GM04503 (cell line): ENCODE data around the gene CYP26B1.
A peak's percentile ranks its signal among the peaks of the same experiment; 100 is the strongest.

Experiments used
- DNase-seq: peaks from one replicate; pipeline ENCODE4 v3.0.0-alpha.2; 2012; ENCODE audit warnings: low read depth

The CYP26B1 gene

DNA sequence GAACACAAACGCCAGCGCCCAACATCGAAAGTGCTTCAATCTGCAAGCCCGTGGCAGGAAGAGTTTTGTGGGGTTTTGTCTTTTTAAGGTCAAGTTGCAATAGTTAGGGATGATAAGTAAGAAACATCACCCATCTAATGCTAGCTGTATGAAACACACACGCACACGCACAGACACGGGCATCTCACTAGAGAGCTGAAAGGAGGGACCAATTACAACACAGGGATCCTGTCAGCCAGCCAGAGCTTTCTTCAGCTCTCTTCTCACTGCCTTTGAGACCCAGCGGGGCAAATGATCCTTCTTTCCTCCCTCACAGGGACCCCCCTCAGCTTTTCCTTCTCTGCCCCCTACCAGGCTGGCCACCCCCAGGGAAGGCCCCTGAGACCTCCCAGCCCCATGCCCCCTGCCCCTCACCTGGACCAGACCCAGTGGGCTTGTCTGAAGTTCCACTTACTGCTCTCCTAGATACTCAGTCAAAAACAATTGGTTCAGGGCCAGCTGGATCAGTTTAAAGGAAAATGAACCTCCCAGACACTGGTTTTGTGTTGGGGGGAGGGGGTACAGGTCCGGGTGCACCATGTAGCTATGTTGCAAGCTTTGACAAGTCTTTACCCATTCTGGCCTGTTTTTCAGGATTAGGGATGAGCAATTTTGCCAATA, 17.9 kb downstream of the CYP26B1 start:
- no peak for DNase-seq

DNA sequence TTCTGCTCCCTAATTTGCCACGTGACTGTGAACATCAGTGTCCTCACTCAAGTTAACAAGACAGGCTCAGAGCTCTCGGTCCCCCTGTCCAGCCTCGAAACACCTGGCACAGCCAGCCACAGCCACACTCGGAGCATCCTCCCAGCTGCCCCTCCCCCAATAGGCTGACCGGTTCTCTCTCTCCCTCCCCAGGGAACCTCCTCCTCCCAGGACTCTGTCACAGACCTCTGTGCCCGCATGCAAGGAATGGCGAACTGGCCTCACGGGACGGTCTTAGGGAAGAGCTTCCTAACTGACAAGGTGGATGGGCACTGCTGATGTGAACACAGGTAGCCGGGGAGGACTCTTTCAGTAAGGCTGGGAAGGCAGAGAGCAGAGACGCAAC, 18.8 kb downstream of the CYP26B1 start:
- no peak for DNase-seq

DNA sequence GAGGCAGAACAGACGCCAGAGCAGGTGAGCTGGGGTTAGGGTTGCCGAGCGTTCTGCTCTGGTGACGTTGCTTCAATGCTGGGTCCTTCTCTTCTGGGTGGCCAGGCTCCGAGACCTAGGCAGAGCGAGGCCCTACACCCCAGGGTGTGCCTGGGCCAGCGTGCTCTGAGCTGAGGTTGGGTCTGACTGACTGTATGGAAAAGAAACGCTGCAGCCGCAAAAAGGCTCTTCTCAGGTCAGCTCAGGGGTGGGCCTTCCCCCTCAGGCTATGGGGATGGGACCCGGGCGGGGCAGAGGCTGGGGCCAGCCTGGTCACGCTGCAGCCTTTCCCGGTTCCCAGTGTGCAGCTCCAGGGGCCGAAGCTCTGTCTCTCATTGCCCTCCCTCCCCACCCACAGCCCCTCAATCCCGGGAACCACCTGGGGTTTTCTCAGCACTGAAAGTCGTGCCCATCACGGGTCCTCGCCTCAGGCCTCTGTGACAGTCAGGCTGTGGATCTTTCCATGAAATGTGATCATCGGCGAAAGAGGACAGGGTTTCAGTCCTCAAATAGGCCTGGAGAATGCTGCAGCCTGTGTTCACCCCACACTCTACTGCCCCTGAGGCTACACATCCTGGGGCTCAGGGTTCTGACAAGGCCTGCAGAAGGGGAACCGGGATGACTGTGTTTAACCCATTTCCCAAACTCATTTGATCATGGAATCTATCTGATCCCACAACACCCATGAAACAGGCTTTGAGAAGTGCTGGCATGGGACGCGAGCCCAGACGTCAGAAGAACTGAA, 19.4 kb downstream of the CYP26B1 start:
- DNase-seq: no peak

DNA sequence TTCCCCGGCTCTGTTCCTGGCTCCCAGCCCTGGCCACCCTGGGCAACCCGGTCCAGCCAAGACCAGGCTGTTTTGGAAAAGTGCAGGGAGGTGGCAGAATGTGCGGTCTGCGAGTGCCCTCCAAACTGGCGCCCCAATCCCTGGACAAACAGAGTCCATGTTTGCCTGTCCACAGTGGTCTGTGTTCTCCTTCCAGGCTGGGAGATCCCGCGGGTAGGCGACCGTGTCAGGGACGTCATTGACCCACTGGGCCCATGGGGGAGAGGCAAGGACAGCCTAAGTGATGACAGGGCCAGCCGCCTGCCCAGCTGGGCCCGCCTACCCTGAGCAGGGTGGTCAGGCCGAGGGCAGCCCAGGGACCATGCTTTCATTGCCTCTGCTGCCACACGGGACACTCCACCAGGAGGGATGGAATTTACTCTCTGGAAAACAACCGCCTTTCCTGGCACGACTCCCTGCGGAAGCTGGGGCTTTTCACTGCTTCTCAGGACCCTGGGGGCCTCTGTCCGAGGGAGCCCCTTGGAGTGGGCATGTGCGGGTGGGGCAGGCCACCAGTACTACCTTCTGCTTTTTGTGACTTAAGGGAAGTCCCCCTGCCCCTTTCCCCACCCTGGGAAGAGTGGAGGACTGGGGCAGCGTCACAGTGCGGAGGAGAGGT, 20.1 kb downstream of the CYP26B1 start:
- DNase-seq: no peak

DNA sequence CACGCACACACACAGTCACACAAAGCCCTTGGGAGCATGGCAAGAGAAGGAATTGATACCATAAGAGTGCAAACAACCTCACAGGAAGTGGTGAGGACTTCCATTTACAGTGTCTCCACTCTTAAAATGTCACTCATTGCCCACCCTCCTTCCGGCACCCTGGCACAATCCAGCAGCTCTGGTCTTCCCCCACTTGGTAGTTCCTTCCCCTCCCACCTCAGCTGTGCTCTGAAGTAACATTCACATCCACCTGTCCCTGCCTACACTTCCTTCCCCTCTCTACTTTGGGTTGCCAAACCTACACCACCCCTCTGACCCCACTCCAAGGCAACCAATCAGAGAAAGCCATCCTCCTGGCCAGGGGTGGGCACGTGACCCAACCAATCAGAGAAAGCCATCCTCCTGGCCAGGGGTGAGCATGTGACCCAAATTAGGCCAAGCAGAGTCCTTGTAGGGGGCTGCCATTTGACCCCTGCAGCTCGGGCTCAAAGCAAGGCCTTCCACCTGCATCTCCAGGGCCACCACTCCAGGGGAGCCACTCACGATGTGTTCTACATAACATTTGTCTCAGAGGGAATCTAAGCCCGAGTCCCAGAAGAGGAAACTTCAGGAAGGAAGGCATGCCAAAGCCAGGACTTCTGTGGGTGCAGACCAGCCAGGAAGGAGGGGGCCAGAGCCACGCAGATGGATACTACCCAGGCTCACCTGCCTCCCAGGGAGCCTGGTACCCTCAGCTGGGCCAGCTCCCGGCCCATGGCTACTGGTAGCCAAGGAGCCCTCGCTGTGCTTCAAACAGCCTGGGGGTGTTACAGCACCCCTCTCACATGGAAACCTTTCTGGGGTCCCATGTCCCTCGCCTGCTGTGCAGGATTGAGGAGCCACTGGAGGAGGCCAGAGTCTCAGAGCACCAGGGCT, 21.2 kb downstream of the CYP26B1 start:
- DNase-seq: no peak

DNA sequence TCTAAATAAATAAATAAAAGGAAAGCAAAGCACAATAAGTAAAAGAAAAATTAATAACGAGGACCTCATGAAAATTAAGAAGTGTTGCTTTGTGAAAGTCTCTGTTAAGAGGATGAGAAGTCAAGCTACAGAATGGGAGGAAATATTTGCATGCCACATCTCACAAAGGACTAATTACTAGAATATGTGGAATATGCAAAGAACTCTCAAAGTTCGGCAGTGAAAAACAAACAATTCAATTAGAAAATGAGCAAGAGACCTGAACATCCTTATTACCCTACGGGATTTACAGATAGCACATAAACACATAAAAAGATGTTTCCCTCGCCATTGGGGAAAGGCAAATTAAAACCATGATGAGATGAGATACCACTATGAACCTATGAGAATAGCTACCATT, 23.3 kb downstream of the CYP26B1 start:
- peak; percentile 27 for DNase-seq

DNA sequence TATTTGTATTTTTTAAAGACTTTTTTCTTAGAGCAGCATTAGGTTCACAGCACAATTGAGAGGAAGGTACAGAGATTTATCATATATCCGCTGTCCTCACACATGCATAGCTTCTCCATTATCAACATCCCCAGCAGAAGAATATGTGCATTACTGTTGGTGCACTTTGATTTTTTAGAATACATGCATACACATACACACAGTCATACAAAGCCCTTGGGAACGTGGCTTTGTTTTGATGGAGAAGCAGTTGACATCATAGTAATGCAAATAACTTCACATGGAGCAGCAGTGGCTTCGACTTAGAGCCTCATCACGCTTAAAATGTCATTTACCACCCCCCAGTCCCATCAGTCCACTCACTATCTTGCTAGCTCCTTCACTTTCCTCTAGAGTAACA, 26.5 kb downstream of the CYP26B1 start:
- no peak for DNase-seq

DNA sequence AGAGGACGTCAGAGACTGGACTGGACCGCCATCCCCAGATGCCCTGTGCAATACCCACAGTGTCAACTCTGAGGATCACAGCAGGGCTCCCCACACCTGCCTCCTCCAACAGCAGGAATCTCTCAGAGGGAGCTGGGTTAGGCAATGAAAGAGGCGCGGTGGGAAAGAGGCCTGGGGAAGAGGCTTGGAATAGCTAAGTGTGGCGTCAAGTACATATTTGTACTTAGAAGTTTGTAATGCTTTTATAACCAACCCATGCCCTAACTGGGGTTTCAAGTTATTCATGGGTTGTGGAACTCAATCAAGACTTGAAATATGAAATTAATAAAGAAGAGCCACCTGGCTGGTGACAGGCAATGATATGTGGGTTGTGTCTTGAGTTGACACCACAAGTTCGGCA, 28.7 kb downstream of the CYP26B1 start:
- no peak for DNase-seq

DNA sequence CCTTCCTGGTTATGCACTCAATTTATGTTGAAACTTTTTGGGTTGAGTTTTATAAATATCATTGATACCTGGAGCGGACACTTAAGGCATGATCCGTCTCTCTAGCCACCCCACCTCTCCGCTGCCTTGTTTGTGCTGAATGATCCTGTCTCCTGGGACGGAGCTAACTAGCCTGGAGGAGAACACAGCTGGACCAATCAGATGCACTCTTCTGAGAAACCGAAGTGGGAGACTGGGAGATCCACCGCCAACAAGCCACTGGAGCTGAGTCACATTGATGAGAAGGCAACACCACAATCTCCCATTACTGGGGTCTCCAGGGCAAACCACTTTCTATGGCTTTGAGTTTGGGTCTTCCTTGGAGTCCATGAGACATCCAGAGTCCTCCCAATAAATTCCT, 29.3 kb downstream of the CYP26B1 start:
- no peak for DNase-seq

DNA sequence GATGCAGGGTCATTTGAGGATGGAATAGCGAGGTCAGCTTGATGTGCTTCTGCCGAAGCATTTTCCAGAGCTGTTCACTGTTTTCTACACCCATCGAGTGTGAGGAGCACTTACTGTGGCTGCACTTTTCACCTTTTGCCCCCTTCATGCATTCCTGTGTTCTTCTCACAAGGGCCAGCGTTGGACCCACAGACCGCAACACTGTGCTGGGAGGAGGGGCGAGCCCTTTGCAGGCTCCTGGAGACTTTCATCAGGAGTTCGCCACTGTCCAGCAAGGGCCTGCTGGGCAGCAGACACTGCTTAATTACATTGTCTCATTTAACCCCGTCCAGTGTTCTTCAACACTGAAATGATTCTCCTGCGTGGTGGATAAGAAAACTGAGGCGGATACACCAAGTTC, 29.9 kb downstream of the CYP26B1 start:
- no peak for DNase-seq

DNA sequence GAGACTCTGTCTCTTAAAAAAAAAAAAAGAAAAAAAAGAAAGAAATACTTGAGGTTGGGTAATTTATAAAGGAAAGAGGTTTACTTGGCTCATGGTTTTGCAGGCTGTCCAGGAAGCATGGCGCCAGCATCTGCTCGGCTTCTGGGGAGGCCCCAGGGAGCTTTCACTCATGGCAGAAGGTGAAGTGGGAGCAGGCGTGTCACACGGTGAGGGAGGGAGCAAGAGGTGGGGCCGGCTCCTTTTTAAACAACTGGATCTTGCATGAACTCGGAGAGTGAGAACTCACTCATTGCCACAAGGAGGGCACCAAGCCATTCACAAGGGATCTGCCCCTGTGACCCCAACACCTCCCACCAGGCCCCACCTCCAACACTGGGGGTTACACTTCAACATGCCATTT, 30.6 kb downstream of the CYP26B1 start:
- DNase-seq: no peak

DNA sequence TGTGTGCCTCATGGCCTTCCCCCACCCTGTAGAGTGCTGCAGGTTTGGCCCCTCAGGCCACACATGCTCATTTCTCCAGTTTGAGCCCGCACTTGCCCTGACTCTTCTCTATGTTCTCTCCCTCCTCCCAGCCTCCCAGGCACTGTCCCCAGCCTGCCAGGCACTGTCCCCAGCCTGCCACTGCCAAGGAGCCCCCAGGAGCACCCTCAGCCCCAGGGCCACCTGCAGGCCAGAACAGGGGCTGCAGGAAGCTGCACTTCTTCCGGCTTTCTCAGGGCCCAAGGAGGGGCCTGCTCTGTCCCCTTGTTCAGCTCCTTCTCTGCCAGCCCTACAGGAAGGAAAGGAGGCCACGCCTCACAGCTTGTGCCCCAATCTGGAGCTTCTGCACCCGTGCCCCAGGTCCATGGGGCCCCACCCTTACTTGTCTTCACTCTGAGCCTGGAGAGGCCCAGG, 31.6 kb downstream of the CYP26B1 start:
- DNase-seq: no peak

DNA sequence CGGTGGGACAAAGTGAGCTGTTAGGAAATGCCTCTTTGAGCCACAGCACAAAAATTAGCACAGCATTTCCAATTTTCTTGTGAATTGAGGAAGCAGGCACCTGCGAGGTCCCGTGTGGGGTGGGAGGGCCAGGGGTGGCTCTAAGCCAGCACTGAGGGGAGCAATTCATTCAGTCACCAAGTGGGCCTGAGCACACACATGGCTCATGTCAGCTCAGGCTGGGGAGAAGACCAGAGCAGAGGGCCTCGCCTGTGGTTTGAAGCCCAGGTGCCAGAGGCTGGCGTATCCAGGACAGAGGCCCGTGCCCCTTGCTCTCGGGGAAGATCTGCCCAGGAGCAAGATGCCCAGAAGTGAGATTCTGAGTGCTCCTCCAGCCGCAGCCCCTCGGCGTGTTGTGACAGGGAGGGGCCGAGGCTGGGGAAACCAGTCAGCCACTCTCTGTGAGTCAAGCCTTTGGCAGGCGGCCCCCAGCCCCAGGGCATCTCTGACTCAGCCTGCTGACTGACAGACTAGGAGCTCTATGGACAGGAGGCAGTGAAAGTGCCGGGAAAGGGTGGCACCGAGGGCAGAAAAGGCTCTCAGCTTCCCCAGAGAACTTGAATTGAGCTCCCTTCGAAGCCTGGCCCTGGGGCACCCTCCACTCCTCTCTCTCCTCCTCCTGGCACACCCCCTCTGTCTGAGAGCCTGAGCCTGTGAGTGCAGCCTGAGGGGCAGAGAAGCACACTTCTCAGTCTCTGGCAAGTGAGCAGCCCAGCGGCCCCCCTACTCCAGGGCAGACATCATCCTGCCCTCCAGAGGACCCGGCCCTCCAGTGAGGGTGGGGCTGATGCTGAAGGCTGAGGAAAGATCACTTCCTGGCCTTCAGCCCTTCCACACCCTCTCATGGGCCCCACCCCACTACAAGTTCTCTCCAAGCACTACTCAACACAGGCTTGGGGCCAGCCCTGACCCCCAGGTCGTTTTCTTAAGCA, 32.3 kb downstream of the CYP26B1 start:
- DNase-seq: peak; percentile 50

DNA sequence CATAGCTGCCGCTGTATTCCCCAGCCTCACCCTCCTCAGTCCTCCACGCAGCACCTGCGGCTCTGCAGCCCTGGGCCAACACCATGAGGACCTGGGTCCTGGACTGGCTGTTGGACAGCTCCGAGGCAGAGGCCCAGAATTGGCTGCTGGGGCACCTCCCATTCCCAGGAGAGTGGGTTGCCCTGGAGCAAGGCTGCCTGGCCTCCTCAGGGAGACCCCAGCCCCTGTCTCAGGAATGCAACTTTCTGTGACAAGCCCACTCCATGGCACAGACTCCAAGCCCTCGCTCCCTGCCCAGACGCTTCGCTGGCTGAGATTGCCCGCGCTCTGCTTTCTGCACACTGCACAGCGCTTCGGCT, 33.0 kb downstream of the CYP26B1 start:
- DNase-seq: no peak

DNA sequence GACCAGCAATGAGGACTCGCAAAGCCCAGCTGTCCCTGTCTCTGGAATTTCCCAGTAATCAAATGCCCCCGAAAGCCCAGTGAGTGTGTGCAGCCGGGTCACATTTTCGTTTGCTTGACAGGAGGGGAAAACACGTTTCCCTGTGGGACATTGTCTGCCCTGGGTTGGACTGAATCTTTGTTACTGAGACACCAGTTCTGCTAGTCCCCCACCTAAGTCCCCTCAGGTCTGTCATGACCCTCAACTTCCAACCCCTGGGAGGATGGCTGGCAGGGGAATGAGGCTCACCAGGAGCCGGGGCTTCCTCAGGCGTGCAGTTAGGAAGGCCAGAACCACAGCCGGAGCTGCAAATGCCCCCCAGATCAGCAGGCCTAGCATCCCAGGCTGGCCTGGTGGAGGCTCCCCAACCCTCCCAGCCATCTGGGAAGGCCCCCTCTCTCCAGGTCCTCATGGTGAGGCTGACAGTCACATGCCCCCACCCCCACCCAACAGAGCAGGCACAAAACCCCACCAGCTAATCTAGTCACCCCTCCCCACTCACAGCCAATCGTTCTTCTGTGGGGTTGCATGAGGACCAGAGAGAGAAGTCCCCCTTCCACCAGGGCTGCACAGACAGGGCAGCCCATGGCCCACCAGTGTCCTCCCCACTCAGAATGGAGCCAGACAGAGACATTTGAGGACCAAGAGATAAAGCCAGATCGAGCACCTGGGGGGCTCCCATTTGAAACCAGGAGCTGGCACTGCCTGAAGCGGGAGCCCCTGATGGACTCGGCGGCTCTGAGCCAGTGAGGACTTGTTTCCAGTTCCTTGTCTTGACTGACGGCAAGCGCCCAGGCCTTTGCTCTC, 33.6 kb downstream of the CYP26B1 start:
- DNase-seq: no peak

DNA sequence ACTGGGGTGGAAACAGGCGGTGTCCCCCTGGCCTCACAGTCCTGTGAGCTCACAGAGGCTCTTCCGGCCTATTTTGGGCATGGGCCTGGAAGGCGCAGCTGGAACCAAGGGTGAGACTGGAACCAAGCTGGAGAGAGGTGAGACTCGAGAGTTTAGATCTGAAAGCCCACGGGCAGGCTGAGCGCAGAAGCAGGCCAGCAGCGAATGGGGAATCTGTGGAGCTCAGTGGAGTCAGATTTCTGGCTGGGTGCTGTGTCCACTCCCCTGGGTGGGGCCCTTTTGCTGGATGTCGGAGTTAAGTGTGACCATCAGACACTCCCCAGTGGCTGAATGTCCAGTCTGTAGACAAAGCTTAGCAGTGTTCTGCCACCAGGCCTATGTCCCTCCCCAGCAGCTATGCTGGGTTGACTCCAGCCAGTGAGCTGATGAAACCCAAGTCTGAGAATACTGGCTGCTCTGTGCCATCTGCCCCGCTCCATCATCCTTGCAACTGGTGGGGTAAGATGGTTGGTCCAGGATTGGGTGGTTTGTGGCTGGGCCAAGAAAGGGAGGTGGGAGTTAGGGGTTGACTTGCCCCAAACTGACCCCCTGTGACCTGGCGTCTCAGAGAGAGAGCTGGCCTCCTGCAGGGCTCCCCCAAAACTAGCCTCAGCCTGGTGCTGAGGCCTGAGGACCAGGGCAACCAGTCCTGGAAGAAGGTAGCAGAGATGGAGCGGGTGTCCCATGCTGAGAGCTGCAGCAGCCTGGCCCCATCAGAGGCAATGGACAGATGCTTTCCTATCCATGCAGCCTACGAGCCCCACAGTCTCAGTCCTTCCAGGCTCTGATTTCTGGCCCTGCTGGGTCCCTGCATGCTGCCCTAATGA, 34.4 kb downstream of the CYP26B1 start:
- no peak for DNase-seq

DNA sequence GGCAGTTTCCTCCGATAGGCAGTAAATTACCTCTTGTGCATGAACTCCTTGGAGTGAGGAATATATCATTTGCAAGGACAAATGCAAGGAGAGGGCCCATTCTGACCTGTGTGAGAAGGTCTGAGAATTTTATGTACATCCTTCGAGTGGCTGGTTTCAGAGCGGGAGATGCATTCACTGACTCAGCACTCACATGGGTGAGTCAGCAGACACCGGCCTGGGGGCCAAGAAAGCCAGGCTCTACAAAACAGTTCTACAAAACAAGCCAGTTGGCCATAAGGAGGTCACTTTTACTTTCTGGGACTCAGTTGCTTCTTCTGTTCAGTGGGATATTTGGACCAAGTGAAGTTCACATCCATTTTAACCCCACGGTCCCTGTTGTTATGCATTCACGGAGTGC, 35.3 kb downstream of the CYP26B1 start:
- peak; percentile 18 for DNase-seq

DNA sequence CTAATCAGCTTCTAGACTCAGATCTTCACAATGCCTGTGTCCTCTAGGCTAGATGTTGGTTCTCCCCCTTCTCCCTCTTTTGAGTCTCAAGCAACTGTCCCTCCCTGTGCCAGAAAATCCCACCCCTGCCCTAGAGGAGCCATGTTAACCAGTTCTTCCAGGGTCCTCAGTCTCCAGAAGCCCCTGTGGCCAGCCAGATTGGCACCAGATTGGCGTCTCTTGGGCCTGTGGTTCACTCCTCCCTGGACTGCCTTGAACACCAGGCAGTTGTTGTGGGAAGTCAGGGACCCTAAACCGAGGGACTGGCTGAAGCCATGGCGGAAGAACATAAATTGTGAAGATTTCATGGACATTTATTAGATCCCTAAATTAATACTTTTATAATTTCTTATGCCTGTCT, 36.6 kb downstream of the CYP26B1 start:
- DNase-seq: no peak

DNA sequence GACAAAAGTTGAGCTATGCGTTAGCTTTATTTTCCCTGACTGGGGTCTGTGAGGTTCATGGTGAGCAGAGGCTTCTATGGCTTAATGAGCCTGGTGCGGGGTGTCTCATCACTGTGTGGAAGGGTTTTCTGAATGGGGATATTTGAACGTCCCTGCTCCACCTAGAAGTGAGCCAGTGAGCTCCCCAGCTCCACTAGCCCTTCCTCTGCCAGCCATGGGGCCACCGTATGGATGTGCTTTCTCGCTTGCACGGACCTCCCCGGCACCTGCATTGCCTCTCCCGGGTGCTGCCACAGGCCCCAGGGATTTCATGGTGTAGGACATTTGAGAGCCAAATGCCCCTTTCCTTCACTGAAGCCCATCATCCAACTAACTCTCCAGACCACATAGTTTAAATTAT, 37.8 kb downstream of the CYP26B1 start:
- no peak for DNase-seq
